Stimulated activated CD8-positive, alpha-beta memory T cell treated with anti-CD3 and anti-CD28 coated beads, Interleukin-15, amount 100 ng/mL, for 1 hour (primary cell): ENCODE results near the gene CCL16.
"Not testable (repeated sequence)": the region's sequence is repeated elsewhere in the genome, so short reads cannot be mapped to it uniquely, and the experiment has no call there.

Experiments used
- DNase-seq: peaks from one replicate; pipeline ENCODE4 v3.0.0-alpha.2; 2020; ENCODE audit warnings: low read depth

Gene CCL16

GRCh38 chr17:35984140-35984539 lies 2.8 kb upstream of the CCL16 start:
- no peak for DNase-seq

GRCh38 chr17:35982409-35983191 lies 1.3 kb upstream of the CCL16 start:
- no peak for DNase-seq

GRCh38 chr17:35981908-35982330 lies 622 bp upstream of the CCL16 start:
- DNase-seq, result no peak

GRCh38 chr17:35978346-35978745 lies 3.0 kb downstream of the CCL16 start:
- no peak for DNase-seq

GRCh38 chr17:35977509-35977908 lies 3.8 kb downstream of the CCL16 start:
- DNase-seq, result no peak

- DNase-seq, result no peak
Observed at GRCh38 chr17:35973333-35974260, 7.7 kb downstream of the CCL16 start.

- DNase-seq, result no peak
Observed at GRCh38 chr17:35972945-35973332, 8.4 kb downstream of the CCL16 start.

GRCh38 chr17:35972535-35972934 lies 8.8 kb downstream of the CCL16 start:
- DNase-seq, result no peak

- DNase-seq, result no peak
Observed at GRCh38 chr17:35972066-35972465, 9.2 kb downstream of the CCL16 start.

GRCh38 chr17:35969558-35970380 lies 11.5 kb downstream of the CCL16 start:
- peak; percentile 52 for DNase-seq

- no peak for DNase-seq
Observed at GRCh38 chr17:35968520-35969054, 12.7 kb downstream of the CCL16 start.

GRCh38 chr17:35965272-35965671 lies 16.0 kb downstream of the CCL16 start:
- no peak for DNase-seq

GRCh38 chr17:35963663-35964062 lies 17.6 kb downstream of the CCL16 start:
- DNase-seq, result no peak

- DNase-seq, result no peak
Observed at GRCh38 chr17:35953720-35954119, 27.6 kb downstream of the CCL16 start.

- no peak for DNase-seq
Observed at GRCh38 chr17:35949401-35949800, 31.9 kb downstream of the CCL16 start.

GRCh38 chr17:35948092-35948491 lies 33.2 kb downstream of the CCL16 start:
- no peak for DNase-seq

GRCh38 chr17:35947156-35947585 lies 34.1 kb downstream of the CCL16 start:
- DNase-seq, result peak; percentile 7

GRCh38 chr17:35944151-35944550 lies 37.1 kb downstream of the CCL16 start:
- no peak for DNase-seq

GRCh38 chr17:35943537-35943936 lies 37.8 kb downstream of the CCL16 start, which contains the start of gene LYZL6:
Gene LYZL6 (minus strand): TSS chr17:35943713. CDS start chr17:35939356, 4,357 bp downstream.
- DNase-seq, result no peak

GRCh38 chr17:35942588-35943186 lies 38.6 kb downstream of the CCL16 start:
- no peak for DNase-seq

- not testable (repeated sequence) for DNase-seq
Observed at GRCh38 chr17:35938492-35938891, 42.8 kb downstream of the CCL16 start.
